HL-60/S4 (cell line): ENCODE data around the gene NEMP1.
"Not testable (repeated sequence)": the region's sequence is repeated elsewhere in the genome, so short reads cannot be mapped to it uniquely, and the experiment has no call there.

Experiments used
- in situ Hi-C: fragments of 300-500 bp; cut with MboI; formaldehyde crosslinking; loops from 2 replicates; pipeline ENCODE4 v1.14.3; 2022; ENCODE audit warnings: low sequenced_read_pairs

The NEMP1 gene

GRCh38 chr12:57063991-57064685, 14.5 kb downstream of the NEMP1 start:
- in situ Hi-C loops: no loop called here

GRCh38 chr12:57058454-57058853, 20.1 kb downstream of the NEMP1 start:
- in situ Hi-C loops: no loop called here

- in situ Hi-C loops: no loop called here
Observed at GRCh38 chr12:57057067-57057751, 21.4 kb downstream of the NEMP1 start.

- in situ Hi-C loops: no loop called here
Observed at GRCh38 chr12:57055824-57056223, 22.8 kb downstream of the NEMP1 start.

GRCh38 chr12:57053901-57054300, 24.7 kb downstream of the NEMP1 start:
- in situ Hi-C loops: not testable (repeated sequence)

- in situ Hi-C loops: not testable (repeated sequence)
Observed at GRCh38 chr12:57053146-57053545, 25.4 kb downstream of the NEMP1 start.

- in situ Hi-C loops: no loop called here
Observed at GRCh38 chr12:57051011-57051410, 27.6 kb downstream of the NEMP1 start.

GRCh38 chr12:57049890-57050289, 28.7 kb downstream of the NEMP1 start, which contains the start of gene MYO1A:
TSS of gene MYO1A (minus strand) at chr12:57050129. CDS start at chr12:57048323, 1,806 bp downstream.
- in situ Hi-C loops: no loop called here

GRCh38 chr12:57049119-57049446, 29.5 kb downstream of the NEMP1 start:
- in situ Hi-C loops: no loop called here

GRCh38 chr12:57048423-57049118, 30.0 kb downstream of the NEMP1 start:
- in situ Hi-C loops: no loop called here

- in situ Hi-C loops: no loop called here
Observed at GRCh38 chr12:57047981-57048380, 30.6 kb downstream of the NEMP1 start.

- in situ Hi-C loops: no loop called here
Observed at GRCh38 chr12:57046947-57047890, 31.4 kb downstream of the NEMP1 start.

- in situ Hi-C loops: no loop called here
Observed at GRCh38 chr12:57046086-57046791, 32.4 kb downstream of the NEMP1 start.

- in situ Hi-C loops: no loop called here
Observed at GRCh38 chr12:57044889-57045288, 33.7 kb downstream of the NEMP1 start.

GRCh38 chr12:57044468-57044867, 34.1 kb downstream of the NEMP1 start:
- in situ Hi-C loops: no loop called here

- in situ Hi-C loops: no loop called here
Observed at GRCh38 chr12:57042695-57043094, 35.9 kb downstream of the NEMP1 start.

- in situ Hi-C loops: no loop called here
Observed at GRCh38 chr12:57040750-57041149, 37.8 kb downstream of the NEMP1 start.

GRCh38 chr12:57040211-57040610, 38.4 kb downstream of the NEMP1 start:
- in situ Hi-C loops: no loop called here

GRCh38 chr12:57039016-57039798, 39.4 kb downstream of the NEMP1 start:
- in situ Hi-C loops: no loop called here
